HUES6 (cell line): ENCODE data around the gene ST6GALNAC2.
A peak's percentile ranks its signal among the peaks of the same experiment; 100 is the strongest.

ENCODE experiments used
- H3K27ac ChIP-seq: 2 replicates; pipeline ENCODE4 v1.7.0; 2013; ENCODE audit warnings: low read depth, mild to moderate bottlenecking, low read length, inconsistent platforms
- H3K27me3 ChIP-seq: 2 replicates; pipeline ENCODE4 v1.6.1; 2013; ENCODE audit warnings: low read length; ENCODE audit not compliant: control insufficient read depth, insufficient read depth
- H3K36me3 ChIP-seq: 2 replicates; pipeline ENCODE4 v1.6.1; 2013; ENCODE audit warnings: low read length; ENCODE audit not compliant: control insufficient read depth, insufficient read depth
- H3K4me1 ChIP-seq: 2 replicates; pipeline ENCODE4 v1.6.1; 2013; ENCODE audit warnings: low read length; ENCODE audit not compliant: control insufficient read depth, insufficient read depth
- H3K4me3 ChIP-seq: 2 replicates; pipeline ENCODE4 v1.5.1; 2013; ENCODE audit warnings: low read depth, low read length
- H3K9ac ChIP-seq: one replicate; pipeline ENCODE4 v1.6.1; 2013; ENCODE audit warnings: mild to moderate bottlenecking, low read length
- H3K9me3 ChIP-seq: 2 replicates; pipeline ENCODE4 v1.6.1; 2013; ENCODE audit warnings: low read depth, low read length; ENCODE audit not compliant: control insufficient read depth, insufficient read depth

ST6GALNAC2 gene

DNA sequence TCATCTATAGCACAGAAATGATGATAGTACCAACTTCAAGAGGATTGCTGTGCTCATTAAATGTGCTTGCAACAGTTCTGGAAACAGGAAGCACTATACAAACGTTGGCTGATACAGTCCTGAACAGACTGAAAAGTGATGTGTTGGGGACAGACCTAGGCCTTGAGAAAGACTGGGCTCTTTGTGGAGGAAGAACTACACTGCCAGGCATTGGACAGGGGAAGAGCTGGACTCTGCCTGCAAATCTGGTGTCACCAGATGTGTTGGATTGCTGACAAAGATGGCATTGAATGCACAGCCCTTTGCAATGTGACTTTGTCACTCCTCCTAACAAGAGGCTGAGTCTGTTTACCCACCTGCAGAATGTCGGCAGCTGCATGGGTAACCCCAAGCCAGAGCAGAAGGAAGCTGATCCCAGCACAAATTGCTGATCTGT is 12.4 kb upstream of the ST6GALNAC2 start:
- Histone ChIP-seq H3K27ac (no peak overlapping the region), H3K4me1 (peaks cover 14% of the 10 kb centered on the region), H3K27me3 (no peaks in the 10 kb centered on the region), H3K36me3 (no peaks in the 10 kb centered on the region; the same call in 1 of the 2 replicates), H3K4me3 (no peak overlapping the region), H3K9me3 (peaks cover 2% of the 10 kb centered on the region; the same call in 1 of the 2 replicates), H3K9ac (no peak overlapping the region)

DNA sequence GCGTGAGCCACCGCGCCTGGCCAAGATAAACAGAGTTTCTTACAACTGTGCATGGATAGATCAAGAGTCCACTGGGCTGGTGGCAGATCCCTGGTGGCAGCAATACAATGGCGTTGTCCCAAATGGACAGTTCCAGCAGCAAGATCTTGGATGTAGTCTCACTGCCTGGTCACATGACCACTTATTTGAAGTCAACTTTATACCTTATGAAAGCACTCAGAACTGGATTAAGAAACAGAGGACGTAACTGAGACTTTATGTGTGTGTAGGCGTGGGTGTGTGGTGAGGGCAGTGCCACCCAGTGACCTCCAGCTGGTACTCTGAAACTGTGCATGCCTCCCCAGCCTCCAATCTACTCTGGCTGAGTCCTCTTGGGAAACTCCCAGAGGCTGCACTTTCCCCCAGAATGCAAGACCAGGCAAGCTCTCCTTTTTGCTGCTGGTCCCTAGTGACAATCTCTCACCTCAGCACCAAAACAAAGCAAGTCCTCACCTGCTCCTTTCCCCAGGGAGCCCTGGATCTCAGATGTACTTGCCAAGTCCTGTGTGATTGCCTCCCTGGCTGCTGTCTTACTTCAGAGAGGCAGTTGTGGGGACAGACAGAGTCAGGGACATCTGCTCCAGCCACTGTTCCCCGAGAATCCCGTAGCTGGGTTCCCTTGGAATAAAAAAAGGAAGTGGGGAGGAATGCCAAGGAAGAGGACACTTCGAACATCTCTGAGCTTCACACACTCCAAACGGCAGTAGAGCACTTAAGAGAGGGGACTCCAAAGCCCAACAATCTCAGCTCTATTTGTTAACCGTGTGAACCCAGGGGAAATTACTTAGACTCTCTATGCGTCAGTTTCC is 11.7 kb upstream of the ST6GALNAC2 start:
- Histone ChIP-seq H3K9ac (no peak overlapping the region), H3K27me3 (no peaks in the 10 kb centered on the region), H3K4me3 (no peak overlapping the region), H3K4me1 (peaks cover 14% of the 10 kb centered on the region), H3K36me3 (no peaks in the 10 kb centered on the region), H3K9me3 (no peaks in the 10 kb centered on the region; the same call in 1 of the 2 replicates), H3K27ac (no peak overlapping the region)

DNA sequence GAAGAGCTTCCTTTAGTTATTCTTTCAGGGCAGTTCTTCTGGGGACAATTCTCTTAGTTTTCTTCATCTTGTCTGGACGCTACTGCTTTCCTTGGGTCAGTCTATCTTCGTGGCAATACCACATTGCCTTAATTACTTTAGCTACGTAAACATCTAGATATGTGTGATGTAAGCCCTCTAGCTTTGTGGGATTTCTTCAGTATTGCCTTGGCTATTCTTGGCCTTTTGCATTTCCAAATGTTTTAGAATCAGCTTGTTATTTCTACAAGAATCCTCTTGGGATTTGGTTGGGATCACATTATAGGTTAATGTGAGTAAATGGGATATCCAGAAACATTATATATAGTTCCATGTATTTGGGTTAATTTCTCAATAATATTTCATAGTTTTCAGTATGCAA is 9.0 kb upstream of the ST6GALNAC2 start:
- H3K36me3 ChIP-seq = no peaks in the 10 kb centered on the region
- H3K9ac ChIP-seq = no peak overlapping the region
- no peaks in the 10 kb centered on the region for H3K4me1 ChIP-seq
- no peaks in the 10 kb centered on the region for H3K9me3 ChIP-seq
- H3K27ac ChIP-seq = no peak overlapping the region
- no peak overlapping the region for H3K4me3 ChIP-seq
- no peaks in the 10 kb centered on the region for H3K27me3 ChIP-seq

GRCh38 chr17:76593959-76594358 is 8.3 kb upstream of the ST6GALNAC2 start:
- Histone ChIP-seq H3K4me3 (no peak overlapping the region), H3K36me3 (no peaks in the 10 kb centered on the region), H3K27ac (no peak overlapping the region), H3K9ac (no peak overlapping the region), H3K9me3 (no peaks in the 10 kb centered on the region), H3K4me1 (no peaks in the 10 kb centered on the region), H3K27me3 (peaks cover 3% of the 10 kb centered on the region; the same call in 1 of the 2 replicates)

DNA sequence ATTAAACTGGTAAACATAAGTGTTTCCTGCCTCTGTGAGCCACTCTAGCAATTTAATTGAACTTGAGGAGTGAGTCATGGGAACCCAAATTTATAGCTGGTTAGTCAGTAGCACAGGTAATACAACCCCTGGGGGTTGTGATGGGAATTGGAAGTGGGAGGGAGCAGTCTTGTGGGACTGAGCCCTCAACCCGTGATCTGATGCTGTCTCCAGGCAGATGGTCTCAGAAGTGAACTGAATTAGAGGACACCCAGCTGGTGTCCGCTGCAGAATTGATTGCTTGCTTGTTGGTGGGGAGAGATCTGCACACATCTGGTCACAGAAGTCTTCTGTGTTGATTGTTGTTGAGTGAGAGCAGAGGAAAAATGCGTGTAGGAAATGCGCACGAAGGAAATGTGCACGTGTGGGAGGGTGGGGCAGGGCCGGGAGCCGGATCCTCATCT is 7.7 kb upstream of the ST6GALNAC2 start:
- Histone ChIP-seq H3K27me3 (peaks cover 6% of the 10 kb centered on the region), H3K9me3 (no peaks in the 10 kb centered on the region), H3K4me3 (no peak overlapping the region), H3K4me1 (no peaks in the 10 kb centered on the region), H3K36me3 (no peaks in the 10 kb centered on the region), H3K27ac (no peak overlapping the region), H3K9ac (no peak overlapping the region)

GRCh38 chr17:76588182-76588581 is 2.5 kb upstream of the ST6GALNAC2 start:
- no peak overlapping the region for H3K9ac ChIP-seq
- H3K36me3 ChIP-seq = no peaks in the 10 kb centered on the region
- no peaks in the 10 kb centered on the region for H3K9me3 ChIP-seq
- H3K27ac ChIP-seq = no peak overlapping the region
- no peak overlapping the region for H3K4me3 ChIP-seq
- H3K4me1 ChIP-seq = peaks cover 7% of the 10 kb centered on the region; the same call in 1 of the 2 replicates
- peaks cover 53% of the 10 kb centered on the region for H3K27me3 ChIP-seq

- no peaks in the 10 kb centered on the region for H3K36me3 ChIP-seq
- no peak overlapping the region for H3K9ac ChIP-seq
- peaks cover 7% of the 10 kb centered on the region; the same call in 1 of the 2 replicates for H3K4me1 ChIP-seq
- H3K27me3 ChIP-seq = peaks cover 55% of the 10 kb centered on the region
- no peak overlapping the region for H3K27ac ChIP-seq
- H3K4me3 ChIP-seq = 0 out of 2 replicates have a peak overlapping the region, but pooled peaks have one; percentile 4
- H3K9me3 ChIP-seq = no peaks in the 10 kb centered on the region
Observed at GRCh38 chr17:76586741-76587487, 1.3 kb upstream of the ST6GALNAC2 start.

- H3K27ac ChIP-seq = no peak overlapping the region
- peak overlapping the region; percentile 63 for H3K4me3 ChIP-seq
- peak overlapping the region; percentile 60 for H3K9ac ChIP-seq
- H3K36me3 ChIP-seq = no peaks in the 10 kb centered on the region
- H3K4me1 ChIP-seq = peaks cover 16% of the 10 kb centered on the region
- H3K27me3 ChIP-seq = peaks cover 55% of the 10 kb centered on the region
- no peaks in the 10 kb centered on the region for H3K9me3 ChIP-seq
Observed at GRCh38 chr17:76585033-76585648, 519 bp downstream of the ST6GALNAC2 start.

- no peaks in the 10 kb centered on the region for H3K36me3 ChIP-seq
- H3K27ac ChIP-seq = no peak overlapping the region
- H3K4me1 ChIP-seq = peaks cover 16% of the 10 kb centered on the region
- H3K9me3 ChIP-seq = peaks cover 3% of the 10 kb centered on the region; the same call in 1 of the 2 replicates
- peak overlapping the region; percentile 60 for H3K9ac ChIP-seq
- H3K4me3 ChIP-seq = peak overlapping the region; percentile 63
- H3K27me3 ChIP-seq = peaks cover 55% of the 10 kb centered on the region
Observed at GRCh38 chr17:76584427-76585032, 1.1 kb downstream of the ST6GALNAC2 start.

DNA sequence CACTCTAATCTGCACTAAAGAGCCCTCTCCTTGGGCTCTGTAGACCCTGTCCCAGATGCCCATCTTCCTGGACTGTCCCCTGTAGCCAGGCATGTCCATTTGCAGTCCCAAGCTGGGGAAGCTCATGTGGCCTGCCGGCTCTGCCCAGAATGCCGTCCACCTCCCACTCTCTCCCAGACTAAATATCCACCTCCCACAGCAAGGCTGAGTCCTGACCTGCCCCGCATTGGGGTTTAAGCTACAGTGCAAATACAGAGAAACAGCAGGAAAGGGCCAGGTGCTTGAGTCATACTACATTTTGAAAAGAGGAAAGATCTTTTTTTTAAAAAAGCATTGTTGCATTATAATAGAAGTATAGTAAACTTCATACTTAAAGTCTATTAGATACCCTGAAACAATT is 3.0 kb downstream of the ST6GALNAC2 start:
- H3K4me1 ChIP-seq = peaks cover 16% of the 10 kb centered on the region
- H3K9me3 ChIP-seq = peaks cover 6% of the 10 kb centered on the region; the same call in 1 of the 2 replicates
- H3K9ac ChIP-seq = no peak overlapping the region
- no peak overlapping the region for H3K4me3 ChIP-seq
- no peaks in the 10 kb centered on the region for H3K36me3 ChIP-seq
- H3K27me3 ChIP-seq = peaks cover 41% of the 10 kb centered on the region
- no peak overlapping the region for H3K27ac ChIP-seq
